Omental fat pad (tissue), 4 donors: ENCODE data around the gene SMKR1. TPM values are rescaled to one million over a fixed set of nuclear protein-coding genes. Genes with fewer than 3 reads are reported as not detected.

Experiments
- ATAC-seq: fragments of 150-250 bp; one replicate; pipeline ENCODE4 v1.9.1; 2016; ENCODE audit warnings: mild to moderate bottlenecking, moderate library complexity; ENCODE audit not compliant: low FRiP score
- DNase-seq: peaks from one replicate; pipeline ENCODE4 v3.0.0-alpha.2; 2019; ENCODE audit warnings: low spot score
- total RNA-seq, 4 donors: library from RNA; depleted of rRNA; stranded (reverse); fragments of >200 nt; gene quantifications; one replicate each; pipeline ENCODE4 v1.1.0, GENCODE V29; 2016
- TF ChIP-seq, protein P1 (sequence below), 3 donors: fragments of 450-650 bp; IDR thresholded peaks; one replicate each; pipeline ENCODE4 v1.5.1; 2016 to 2017; ENCODE audit warnings: antibody characterized with exemption in 3 of 3, mild to moderate bottlenecking in 3 of 3, moderate library complexity in 2 of 3

The SMKR1 gene
- total RNA-seq, 4 donors from 2014 or later: 0.69 TPM; not detected in 3

DNA sequence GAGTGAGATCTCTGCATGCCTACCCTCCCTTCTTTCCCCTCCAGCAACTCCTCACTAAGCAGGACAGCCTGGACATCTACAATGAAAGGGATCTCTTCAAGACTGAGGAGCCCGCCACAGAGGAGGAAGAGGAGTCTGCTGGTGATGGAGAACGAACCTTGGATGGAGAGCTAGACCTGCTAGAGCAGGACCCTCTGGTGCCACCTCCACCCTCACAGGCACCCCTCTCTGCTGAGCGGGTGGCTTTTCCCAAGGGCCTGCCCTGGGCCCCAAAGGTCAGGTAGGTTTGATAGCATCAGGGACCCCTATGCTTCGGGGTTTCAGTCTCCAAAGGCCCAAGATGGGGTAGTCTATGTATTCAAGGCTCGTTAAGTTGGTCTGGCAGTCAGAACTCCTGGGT is 44.2 kb upstream of the SMKR1 start:
- TF ChIP-seq, protein P1, sequence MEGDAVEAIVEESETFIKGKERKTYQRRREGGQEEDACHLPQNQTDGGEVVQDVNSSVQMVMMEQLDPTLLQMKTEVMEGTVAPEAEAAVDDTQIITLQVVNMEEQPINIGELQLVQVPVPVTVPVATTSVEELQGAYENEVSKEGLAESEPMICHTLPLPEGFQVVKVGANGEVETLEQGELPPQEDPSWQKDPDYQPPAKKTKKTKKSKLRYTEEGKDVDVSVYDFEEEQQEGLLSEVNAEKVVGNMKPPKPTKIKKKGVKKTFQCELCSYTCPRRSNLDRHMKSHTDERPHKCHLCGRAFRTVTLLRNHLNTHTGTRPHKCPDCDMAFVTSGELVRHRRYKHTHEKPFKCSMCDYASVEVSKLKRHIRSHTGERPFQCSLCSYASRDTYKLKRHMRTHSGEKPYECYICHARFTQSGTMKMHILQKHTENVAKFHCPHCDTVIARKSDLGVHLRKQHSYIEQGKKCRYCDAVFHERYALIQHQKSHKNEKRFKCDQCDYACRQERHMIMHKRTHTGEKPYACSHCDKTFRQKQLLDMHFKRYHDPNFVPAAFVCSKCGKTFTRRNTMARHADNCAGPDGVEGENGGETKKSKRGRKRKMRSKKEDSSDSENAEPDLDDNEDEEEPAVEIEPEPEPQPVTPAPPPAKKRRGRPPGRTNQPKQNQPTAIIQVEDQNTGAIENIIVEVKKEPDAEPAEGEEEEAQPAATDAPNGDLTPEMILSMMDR (IDR thresholded peaks at IDR 0.05): no peak
- no peak for ATAC-seq
- no peak for DNase-seq

DNA sequence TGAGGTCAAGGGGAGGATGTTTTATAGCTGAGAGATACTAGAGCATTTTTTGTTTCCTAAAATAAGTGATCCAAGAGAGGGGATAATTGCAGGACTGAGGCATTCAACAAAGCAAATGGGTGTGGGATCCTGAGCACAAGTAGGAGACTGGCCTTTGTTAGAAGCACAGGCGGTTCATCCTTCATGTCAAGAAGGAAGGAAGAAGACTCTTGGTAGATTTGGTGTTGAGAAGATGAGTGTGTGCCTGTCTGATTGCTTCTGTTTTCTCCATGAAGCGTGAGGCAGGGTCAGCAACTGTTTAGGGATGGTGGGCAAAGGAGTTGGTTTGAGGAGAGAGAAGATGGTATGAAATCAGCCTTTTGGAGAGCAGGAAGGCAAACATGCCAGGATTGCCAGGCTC is 40.5 kb upstream of the SMKR1 start:
- TF ChIP-seq, protein P1 (IDR thresholded peaks at IDR 0.05): no peak
- ATAC-seq (no peak), DNase-seq (no peak)

DNA sequence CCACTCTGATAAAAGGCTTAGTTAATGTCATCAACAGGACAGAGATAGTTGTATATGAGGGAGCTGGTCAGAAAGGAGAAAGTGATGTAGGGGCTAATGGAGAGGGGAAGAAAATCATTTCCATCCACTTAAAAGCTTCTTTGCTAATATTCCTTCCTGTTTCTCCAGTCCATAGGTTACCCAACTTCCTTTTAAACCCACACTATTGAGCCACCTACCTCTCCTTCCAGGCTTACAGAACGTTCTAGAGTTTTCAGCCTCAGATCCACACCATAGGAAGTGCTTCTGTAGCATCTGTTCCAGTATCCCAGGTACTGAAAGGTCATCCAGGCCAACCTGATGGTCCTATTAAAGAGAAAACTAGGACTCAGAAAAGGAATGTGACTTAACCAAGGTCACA is 39.9 kb upstream of the SMKR1 start:
- DNase-seq: no peak
- ATAC-seq: no peak
- TF ChIP-seq, protein P1 (IDR thresholded peaks at IDR 0.05): no peak

DNA sequence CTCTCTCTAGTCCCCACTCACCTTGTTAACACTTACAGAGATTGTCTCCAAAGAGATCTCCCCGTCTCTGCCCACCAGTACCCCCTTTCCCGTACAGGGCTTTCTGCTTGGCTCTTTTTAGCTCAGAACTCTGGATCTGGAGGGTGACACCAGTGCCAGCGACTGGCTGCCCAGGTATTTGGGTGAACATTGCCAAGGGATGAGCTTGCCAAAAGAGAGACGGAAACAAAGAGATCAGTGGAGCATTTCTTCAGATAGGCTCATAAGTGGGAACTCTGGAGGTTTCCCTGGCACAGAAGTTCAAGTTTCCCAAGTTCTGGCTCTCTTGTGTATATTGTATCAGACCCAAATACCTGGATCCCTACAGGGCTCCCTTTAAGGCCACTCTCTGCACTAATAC is 38.1 kb upstream of the SMKR1 start:
- no peak for ATAC-seq
- TF ChIP-seq, protein P1 (IDR thresholded peaks at IDR 0.05): no peak
- DNase-seq: no peak

DNA sequence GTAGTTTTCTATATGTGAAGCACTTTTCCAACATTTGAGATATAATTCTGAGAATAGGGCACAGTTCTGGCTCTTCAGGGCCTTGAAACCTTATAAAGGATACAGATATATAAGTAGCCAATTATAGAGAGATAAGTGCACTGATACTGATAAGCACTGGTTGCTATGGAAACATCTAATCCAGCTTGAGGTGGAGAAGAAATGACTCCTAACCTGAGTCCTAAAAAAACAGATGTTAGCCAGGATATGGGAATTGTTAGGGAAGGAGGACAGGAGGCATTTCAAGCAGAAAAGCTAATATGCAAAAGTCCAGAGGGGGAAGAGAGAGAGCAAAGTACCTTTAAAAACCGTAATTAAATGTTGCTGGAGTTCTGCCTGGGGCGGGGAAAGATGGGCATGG is 37.3 kb upstream of the SMKR1 start:
- TF ChIP-seq, protein P1 (IDR thresholded peaks at IDR 0.05): no peak
- ATAC-seq (no peak), DNase-seq (no peak)

DNA sequence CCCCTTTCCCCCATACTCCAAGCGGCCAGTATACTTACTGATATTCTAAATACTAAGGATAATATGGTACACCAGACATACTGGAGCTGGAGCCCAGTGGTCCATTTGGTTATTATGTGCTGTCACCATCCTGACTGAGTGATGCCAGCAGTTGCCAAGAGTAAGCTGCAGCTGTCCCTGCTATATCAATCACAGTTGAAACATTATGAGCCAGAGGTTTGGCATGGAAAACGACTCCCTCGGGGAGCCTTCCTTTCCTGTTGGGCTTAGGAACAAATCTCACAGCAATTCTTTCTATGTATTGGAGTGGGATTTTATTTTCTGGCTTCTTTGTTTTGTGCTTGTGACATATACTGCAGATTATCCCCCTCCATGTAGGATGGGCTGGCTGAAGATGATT is 35.5 kb upstream of the SMKR1 start:
- ATAC-seq (no peak), DNase-seq (no peak)
- TF ChIP-seq, protein P1 (IDR thresholded peaks at IDR 0.05): no peak

DNA sequence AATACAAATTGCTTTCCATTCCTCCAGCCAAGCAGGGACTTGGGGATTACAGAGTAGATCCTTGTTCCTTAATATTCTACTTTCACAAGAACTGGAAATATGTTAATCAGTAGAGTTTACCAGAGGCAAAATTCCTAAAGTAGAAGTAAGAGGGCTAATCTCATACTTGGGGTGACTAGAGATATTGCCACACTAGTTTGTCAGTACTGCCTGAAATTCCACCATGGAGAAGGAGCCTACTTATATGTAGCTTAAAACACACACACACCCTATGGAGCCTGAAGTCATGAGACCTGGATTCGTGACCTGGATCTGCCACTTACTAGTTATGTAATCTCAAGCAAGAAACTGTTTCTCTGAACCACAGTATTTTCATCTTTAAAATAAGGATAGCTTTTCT is 34.2 kb upstream of the SMKR1 start:
- DNase-seq: no peak
- ATAC-seq: no peak
- TF ChIP-seq, protein P1 (IDR thresholded peaks at IDR 0.05): no peak
